ENCODE data around the gene FGF5. TPM values are rescaled to one million over a fixed set of nuclear protein-coding genes. Genes with fewer than 3 reads are reported as not detected.

FGF5 gene
- total RNA-seq, 2 donors from 2014 or later = not detected

GRCh38 chr4:80252427-80252826 is 14.0 kb upstream of the FGF5 start:
- DNase-seq (ENCODE audit: low spot score) = no peak
- intact Hi-C loops (cut with DNase I) = no loop called here

DNA sequence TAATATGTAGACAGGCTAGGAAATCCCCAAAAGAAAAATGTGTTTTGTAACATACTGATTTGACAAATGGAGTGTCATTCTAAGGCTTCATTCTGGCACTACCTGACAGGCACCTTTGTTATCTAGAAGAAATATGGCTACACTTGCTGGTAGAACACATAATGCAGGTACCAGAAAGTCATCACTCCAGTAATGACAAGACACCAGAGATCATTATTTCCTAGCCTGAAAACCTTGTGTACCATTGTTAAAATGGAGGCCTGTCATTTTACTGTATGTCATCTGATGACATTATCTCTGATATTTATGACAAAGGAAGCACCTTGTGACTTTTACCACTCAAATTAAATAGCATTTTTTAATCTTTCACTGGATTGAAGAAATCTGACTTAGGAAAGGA is 13.5 kb upstream of the FGF5 start:
- DNase-seq (ENCODE audit: low spot score) = no peak
- intact Hi-C loops (cut with DNase I) = no loop called here

DNA sequence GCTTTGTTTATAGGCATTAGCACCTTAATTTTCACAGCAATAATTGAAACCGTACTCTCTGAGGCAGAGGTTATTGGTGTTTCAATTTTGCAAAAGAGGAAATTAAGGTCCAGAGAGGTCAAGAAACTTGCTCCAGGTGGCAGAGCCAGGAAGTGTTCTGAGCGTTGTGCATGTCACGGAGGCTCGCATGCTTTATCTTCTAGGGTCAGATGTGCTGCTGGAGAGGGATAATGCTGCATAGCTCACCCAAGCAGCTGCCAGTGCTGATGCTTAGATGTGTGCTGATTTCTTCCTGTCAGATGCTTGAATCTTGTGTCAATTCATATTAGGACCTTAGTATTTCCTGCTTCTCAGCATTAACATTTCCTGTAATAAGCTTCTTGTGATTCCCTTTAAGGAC is 13.0 kb upstream of the FGF5 start:
- intact Hi-C loops (cut with DNase I) = no loop called here

GRCh38 chr4:80254114-80254513 is 12.3 kb upstream of the FGF5 start:
- intact Hi-C loops (cut with DNase I) = no loop called here
- no peak for DNase-seq (ENCODE audit: low spot score)

More for the DNA sequence above, 13.0 kb upstream of the FGF5 start:
- no peak for DNase-seq (ENCODE audit: low spot score)

DNA sequence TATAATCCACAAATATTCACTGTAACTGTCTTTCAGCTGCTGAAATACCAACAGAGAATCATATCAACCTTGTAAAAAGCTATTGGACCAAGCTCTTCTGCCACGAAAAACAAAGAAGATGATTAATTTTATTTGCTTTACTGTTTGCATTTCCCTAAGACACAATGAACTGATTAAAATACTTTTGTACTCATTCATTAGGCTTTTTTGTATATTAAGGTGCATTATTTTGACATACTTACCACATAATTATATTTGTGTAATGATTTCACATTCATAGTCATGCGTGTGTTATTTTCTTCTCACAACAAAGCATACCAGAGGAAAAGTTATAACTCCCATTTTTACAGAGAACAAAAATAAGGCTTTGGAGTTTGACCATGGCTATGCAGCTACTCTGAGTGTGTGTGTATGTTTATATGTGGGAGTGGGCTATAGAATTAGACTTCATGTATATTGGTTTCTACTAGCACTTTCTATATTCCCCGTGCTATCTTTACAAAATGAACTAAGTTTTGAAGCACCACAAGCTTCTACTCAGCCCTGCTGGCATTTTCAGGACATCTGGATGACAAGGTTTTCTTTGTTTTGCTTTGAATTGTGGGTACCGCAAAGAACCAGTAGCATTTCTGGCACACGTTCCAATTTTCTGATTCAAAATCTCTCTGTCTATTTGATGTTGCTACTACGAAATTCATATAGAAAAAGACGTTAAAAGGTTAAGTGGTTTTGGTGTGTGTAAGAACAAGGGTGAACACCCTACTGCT is 11.0 kb upstream of the FGF5 start:
- no peak for DNase-seq (ENCODE audit: low spot score)
- intact Hi-C loops (cut with DNase I) = no loop called here

GRCh38 chr4:80257851-80258250 is 8.6 kb upstream of the FGF5 start:
- intact Hi-C loops (cut with DNase I) = no loop called here
- DNase-seq (ENCODE audit: low spot score) = no peak

GRCh38 chr4:80259012-80259411 is 7.5 kb upstream of the FGF5 start:
- intact Hi-C loops (cut with DNase I) = no loop called here

DNA sequence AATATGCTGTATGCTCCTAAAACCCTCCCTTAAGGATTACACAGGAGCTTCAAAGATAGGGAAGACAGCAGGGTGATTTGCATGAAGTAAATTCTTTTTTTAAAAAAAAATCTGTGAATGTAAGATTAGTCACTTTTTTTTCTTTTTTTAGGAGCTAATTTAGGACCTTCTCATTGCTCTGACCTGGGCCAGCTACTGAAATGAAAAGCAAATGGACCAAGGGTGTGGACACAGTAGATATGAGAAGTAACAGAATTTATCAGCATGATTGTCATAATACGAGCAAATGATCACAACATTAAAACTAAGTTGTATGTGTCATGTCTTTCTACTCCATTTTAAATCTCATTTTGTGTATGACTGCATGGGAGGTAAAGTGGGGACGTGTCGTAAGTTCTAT is 6.6 kb upstream of the FGF5 start:
- intact Hi-C loops (cut with DNase I) = no loop called here
- DNase-seq (ENCODE audit: low spot score) = no peak

More at GRCh38 chr4:80259012-80259411, 7.5 kb upstream of the FGF5 start:
- no peak for DNase-seq (ENCODE audit: low spot score)

- DNase-seq (ENCODE audit: low spot score) = no peak
- intact Hi-C loops (cut with DNase I) = no loop called here
Observed at GRCh38 chr4:80261989-80262600, 4.4 kb upstream of the FGF5 start.

- DNase-seq (ENCODE audit: low spot score) = no peak
- intact Hi-C loops (cut with DNase I) = no loop called here
Observed at GRCh38 chr4:80263541-80264351, 2.7 kb upstream of the FGF5 start.

- intact Hi-C loops (cut with DNase I) = no loop called here
- no peak for DNase-seq (ENCODE audit: low spot score)
Observed at GRCh38 chr4:80264352-80264647, 2.2 kb upstream of the FGF5 start.

DNA sequence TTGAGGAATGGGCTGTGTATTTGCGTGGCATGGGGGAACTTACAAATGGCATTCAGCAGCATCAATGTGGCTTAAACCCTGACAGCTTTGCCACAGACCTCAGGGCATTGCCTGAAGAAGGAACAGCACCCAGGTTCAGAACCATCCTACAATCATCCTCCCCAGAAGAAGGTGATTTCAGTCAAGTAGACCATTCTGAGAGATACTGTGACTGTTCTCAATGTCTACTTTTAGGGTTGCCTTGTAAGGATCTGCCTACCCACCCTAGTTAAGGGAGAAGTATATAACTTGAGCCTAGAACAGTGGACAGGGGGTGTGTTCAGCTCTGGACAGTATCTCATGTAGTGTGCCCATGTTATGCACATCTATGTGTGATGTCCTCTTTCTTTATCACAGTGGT is 1.6 kb upstream of the FGF5 start:
- intact Hi-C loops (cut with DNase I) = no loop called here
- no peak for DNase-seq (ENCODE audit: low spot score)

DNA sequence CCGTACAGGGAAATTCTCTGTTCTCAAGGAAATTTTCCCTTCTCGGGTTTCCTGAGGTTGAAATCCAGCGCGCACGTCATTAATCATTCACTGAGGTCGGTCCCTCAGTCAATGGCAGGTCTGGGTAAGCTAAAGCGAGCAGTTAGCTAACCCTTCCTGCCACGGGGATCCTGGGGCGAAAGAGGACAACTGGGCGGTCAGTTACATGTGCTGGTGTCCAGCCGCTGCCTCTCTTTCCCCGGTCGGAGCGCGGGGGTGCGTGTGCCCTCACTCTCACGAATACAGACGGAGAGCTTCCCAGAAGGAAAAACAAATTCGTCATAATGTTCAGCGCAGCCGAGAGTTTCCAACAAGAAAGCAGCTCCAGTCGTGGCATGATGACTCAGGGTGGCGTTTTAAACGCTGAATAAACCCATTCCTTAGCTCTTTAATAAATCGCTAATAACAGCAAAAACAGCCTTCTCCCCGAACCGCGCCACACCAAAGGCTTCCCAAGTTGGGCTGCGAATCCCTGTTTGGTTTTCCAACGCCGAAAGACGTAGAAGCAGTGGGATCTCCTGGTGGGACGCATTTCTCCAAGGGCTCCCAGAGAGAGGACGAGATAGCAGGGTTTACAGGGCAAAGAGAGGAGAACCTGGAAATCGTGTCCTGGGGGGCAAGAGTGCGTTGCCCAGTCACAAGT is 752 bp upstream of the FGF5 start:
- intact Hi-C loops (cut with DNase I) = no loop called here
- peak; percentile 60 for DNase-seq (ENCODE audit: low spot score)

DNA sequence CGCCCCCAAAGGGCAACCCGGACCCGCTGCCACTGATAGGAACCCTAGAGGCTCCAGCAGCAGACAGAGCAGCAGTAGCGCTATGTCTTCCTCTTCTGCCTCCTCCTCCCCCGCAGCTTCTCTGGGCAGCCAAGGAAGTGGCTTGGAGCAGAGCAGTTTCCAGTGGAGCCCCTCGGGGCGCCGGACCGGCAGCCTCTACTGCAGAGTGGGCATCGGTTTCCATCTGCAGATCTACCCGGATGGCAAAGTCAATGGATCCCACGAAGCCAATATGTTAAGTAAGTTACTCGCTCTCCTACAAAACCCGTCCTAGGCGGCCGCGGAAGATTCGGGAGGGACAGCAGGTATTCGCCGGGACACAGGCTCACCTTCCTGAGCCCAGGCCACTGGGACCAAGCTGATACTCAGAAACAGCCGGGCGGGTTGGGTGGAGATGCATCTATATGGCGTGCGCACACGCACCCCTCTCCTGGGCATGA is 477 bp downstream of the FGF5 start:
- intact Hi-C loops (cut with DNase I) = no loop called here
- DNase-seq (ENCODE audit: low spot score) = peak; percentile 74

- intact Hi-C loops (cut with DNase I) = no loop called here
- peak; percentile 69 for DNase-seq (ENCODE audit: low spot score)
Observed at GRCh38 chr4:80268081-80268823, 1.8 kb downstream of the FGF5 start.

DNA sequence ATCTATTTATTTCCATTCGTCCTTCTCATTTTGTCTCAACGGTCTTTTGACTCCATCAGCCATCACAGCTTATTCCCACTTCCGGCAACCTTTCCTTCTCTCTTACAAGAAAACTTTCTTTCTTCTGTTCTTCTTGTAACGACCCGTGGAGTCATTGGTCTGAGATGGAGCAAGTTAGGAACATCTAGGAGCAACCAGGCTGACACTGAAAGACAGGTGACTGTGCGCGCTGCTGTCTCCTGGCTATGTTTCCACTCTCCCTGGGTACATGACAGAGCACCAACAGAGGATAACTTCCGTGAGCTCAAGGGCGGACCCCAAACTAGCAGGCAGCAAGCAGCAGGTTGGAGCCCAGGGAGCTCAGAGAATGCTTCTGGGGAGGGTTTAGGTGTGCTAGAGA is 2.5 kb downstream of the FGF5 start:
- intact Hi-C loops (cut with DNase I) = no loop called here
- no peak for DNase-seq (ENCODE audit: low spot score)

DNA sequence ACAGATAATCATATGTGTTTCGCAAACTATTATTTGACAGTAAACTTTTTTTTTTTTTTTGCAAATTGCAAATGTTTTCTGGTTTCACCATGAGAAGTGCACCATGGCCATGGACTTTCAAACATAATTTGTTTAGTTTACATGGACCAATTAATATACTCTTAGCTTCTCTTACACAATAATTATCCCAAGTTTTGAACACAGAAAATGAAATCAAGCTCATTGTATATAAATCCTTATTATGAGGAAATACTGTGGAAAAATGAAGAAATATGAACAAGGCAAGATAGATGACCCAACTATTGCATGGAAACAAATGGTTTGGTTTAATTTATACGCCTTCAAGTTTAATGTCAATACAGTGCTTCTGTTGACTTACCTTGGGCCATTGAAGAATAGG is 3.9 kb downstream of the FGF5 start:
- intact Hi-C loops (cut with DNase I) = no loop called here
- DNase-seq (ENCODE audit: low spot score) = no peak

- intact Hi-C loops (cut with DNase I) = no loop called here
Observed at GRCh38 chr4:80270868-80271267, 4.4 kb downstream of the FGF5 start.

DNA sequence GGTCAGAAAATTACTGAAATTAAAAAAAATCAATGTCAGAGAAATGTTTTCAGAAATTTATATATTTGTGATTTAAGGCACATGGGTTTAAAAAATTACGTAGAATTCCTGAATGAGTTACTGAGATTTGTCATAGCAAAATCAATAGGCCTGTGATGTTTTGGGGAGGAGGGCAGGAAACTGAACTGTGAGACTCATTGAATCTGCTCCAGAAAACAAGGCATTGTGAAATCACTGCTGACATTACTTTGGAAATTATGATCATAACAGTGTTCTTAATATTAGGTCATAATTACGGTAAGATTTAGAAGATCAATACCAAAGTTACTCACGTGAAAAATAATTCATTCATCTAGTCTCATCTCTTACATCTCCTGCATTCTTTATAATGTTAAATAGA is 5.3 kb downstream of the FGF5 start:
- intact Hi-C loops (cut with DNase I) = no loop called here
- no peak for DNase-seq (ENCODE audit: low spot score)

More at GRCh38 chr4:80270868-80271267, 4.4 kb downstream of the FGF5 start:
- DNase-seq (ENCODE audit: low spot score) = no peak

Measured in posterior vena cava (tissue), 2 donors.